Neutrophil (primary cell): Measurements from ENCODE around the gene ITPK1.
"Not testable (repeated sequence)": the region's sequence is repeated elsewhere in the genome, so short reads cannot be mapped to it uniquely, and the experiment has no call there.

ENCODE experiments used
- H3K27ac ChIP-seq: fragments of 200-600 bp; sonication (generic); 2 replicates; pipeline ENCODE4 v1.5.1; 2016; ENCODE audit warnings: mild to moderate bottlenecking, moderate library complexity
- H3K27me3 ChIP-seq: fragments of 200-600 bp; sonication (generic); 2 replicates; pipeline ENCODE4 v1.6.0; 2016; ENCODE audit warnings: mild to moderate bottlenecking
- H3K36me3 ChIP-seq: fragments of 200-600 bp; sonication (generic); 2 replicates; pipeline ENCODE4 v1.5.1; 2017
- H3K4me1 ChIP-seq, 2 experiments: fragments of 200-600 bp in 1 of 2; sonication (generic) in 1 of 2; 1 replicate in 1 of 2; 2 replicates in 1 of 2; pipeline versions ENCODE4 v1.5.1 to v1.6.1; 2013 to 2016; ENCODE audit warnings: low read depth in 1 of 2, low read length in 1 of 2, mild to moderate bottlenecking in 1 of 2, moderate library complexity in 1 of 2; ENCODE audit not compliant: control insufficient read depth in 1 of 2, insufficient read depth in 1 of 2
- H3K4me3 ChIP-seq, 2 experiments: fragments of 200-600 bp in 1 of 2; sonication (generic) in 1 of 2; 1 replicate in 1 of 2; 2 replicates in 1 of 2; pipeline ENCODE4 v1.5.1; 2013 to 2016; ENCODE audit warnings: low read depth in 1 of 2, low read length in 1 of 2, mild to moderate bottlenecking in 1 of 2, moderate library complexity in 1 of 2
- H3K9me3 ChIP-seq: fragments of 200-600 bp; sonication (generic); 2 replicates; pipeline ENCODE4 v1.5.1; 2016
- CTCF ChIP-seq: fragments of 200-600 bp; sonication (generic); IDR thresholded peaks from 2 replicates; pipeline ENCODE4 v1.5.1; 2016; ENCODE audit warnings: antibody characterized with exemption

Gene ITPK1

GRCh38 chr14:93146119-93146518 is 30.4 kb upstream of the ITPK1 start:
- Histone ChIP-seq H3K27me3 (no peaks in the 10 kb centered on the region), H3K4me1 (peaks cover 10 to 11% of the 10 kb centered on the region in 2 experiments), H3K4me3 (no peak overlapping the region), H3K36me3 (no peaks in the 10 kb centered on the region), H3K9me3 (no peaks in the 10 kb centered on the region), H3K27ac (no peak overlapping the region)
- no peak for TF ChIP-seq CTCF

- no peak overlapping the region for H3K4me3 ChIP-seq
- H3K36me3 ChIP-seq = no peaks in the 10 kb centered on the region
- no peaks in the 10 kb centered on the region for H3K27me3 ChIP-seq
- no peak for TF ChIP-seq CTCF
- no peaks in the 10 kb centered on the region for H3K4me1 ChIP-seq
- no peaks in the 10 kb centered on the region for H3K9me3 ChIP-seq
- H3K27ac ChIP-seq = no peak overlapping the region
These were observed 27.3 kb upstream of the ITPK1 start for GRCh38 chr14:93142854-93143652.

- H3K27me3 ChIP-seq = no peaks in the 10 kb centered on the region
- H3K4me1 ChIP-seq = peaks cover 2 to 4% of the 10 kb centered on the region in 2 experiments
- H3K27ac ChIP-seq = no peak overlapping the region
- H3K36me3 ChIP-seq = no peaks in the 10 kb centered on the region
- no peak for TF ChIP-seq CTCF
- H3K9me3 ChIP-seq = no peaks in the 10 kb centered on the region
- no peak overlapping the region for H3K4me3 ChIP-seq
These were observed 22.1 kb upstream of the ITPK1 start for GRCh38 chr14:93137864-93138263.

GRCh38 chr14:93136508-93136907 is 20.8 kb upstream of the ITPK1 start:
- not testable (repeated sequence) for H3K4me3 ChIP-seq, H3K4me1 ChIP-seq, H3K27me3 ChIP-seq, H3K27ac ChIP-seq, H3K9me3 ChIP-seq, H3K36me3 ChIP-seq

- H3K27me3 ChIP-seq = no peaks in the 10 kb centered on the region
- H3K4me3 ChIP-seq = no peak overlapping the region
- no peaks in the 10 kb centered on the region for H3K36me3 ChIP-seq
- H3K4me1 ChIP-seq = peaks cover 2 to 4% of the 10 kb centered on the region in 2 experiments
- no peak for TF ChIP-seq CTCF
- no peak overlapping the region for H3K27ac ChIP-seq
- no peaks in the 10 kb centered on the region for H3K9me3 ChIP-seq
These were observed 20.3 kb upstream of the ITPK1 start for GRCh38 chr14:93136009-93136408.

GRCh38 chr14:93135399-93135798 is 19.7 kb upstream of the ITPK1 start:
- no peak for TF ChIP-seq CTCF
- no peaks in the 10 kb centered on the region for H3K27me3 ChIP-seq
- H3K4me1 ChIP-seq = peaks cover 2 to 4% of the 10 kb centered on the region in 2 experiments
- H3K36me3 ChIP-seq = no peaks in the 10 kb centered on the region
- no peak overlapping the region for H3K27ac ChIP-seq
- no peaks in the 10 kb centered on the region for H3K9me3 ChIP-seq
- no peak overlapping the region for H3K4me3 ChIP-seq
